Endometrium (tissue), 2 donors: ENCODE measurements around the gene FAM234B.
"Not testable (repeated sequence)": the region's sequence is repeated elsewhere in the genome, so short reads cannot be mapped to it uniquely, and the experiment has no call there.

Experiments used
- FAIRE-seq: peaks from 2 replicates; lab custom pipeline; 2012; peaks lifted over from hg19 to GRCh38; lab: Jason Lieb, UNC
- donor health status: control.
- donor health status: control.

FAM234B gene

DNA sequence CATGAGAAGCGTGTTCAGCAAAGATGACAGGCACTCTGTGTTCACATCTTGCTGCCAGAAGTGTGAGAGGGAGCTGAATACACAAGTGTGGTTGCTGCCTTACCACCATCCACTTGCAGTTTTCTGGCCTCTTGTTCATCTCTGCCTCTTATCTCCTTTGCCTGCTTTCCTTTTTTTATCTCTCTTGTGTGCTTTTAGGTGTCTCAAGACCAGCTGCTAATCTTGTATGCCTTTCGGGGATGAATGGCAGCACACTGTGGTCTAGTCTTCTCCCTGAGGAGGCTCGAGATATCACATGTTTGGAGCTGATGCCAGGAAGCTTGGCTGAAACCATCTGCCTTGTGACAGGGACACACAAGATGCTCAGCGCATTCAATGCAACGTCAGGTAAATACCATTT is 17.2 kb downstream of the FAM234B start:
- FAIRE-seq, result no peak

DNA sequence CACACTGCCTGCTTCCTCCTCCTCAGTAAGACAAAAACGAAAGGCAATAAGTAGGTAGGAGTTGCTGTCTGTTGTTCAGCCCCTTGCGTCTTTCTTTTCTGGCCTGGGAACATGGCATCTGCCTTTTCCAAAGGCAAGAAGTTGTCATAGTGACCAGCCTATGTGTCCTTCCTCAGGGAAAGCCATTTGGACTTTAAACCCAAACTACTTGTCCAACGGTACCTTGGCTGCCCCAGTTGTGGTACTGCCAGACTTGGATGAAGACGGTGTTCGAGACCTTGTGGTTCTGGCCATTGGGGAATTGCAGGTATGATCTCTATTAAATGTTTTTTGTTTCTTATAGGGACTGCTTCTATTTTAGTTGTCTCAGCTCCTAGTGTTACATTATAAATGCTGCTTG is 18.5 kb downstream of the FAM234B start:
- no peak for FAIRE-seq

DNA sequence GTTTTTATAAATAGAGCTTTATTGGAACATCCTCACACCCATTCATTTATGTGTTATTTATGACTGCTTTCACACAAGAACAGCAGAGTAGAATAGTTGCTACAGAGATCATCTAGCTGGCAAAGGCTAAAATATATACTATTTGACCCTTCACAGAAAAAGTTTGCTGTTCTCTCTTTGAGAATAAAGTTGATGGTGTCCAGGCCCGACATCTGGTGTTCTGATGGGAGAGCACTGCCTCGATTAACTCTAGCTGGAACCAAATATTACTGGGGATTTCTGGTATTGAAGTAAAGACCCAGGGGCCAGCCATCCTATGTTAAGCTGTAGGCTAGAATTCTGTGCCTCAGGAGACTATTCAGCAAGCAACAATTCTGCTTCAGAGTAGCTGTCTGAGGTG is 21.8 kb downstream of the FAM234B start:
- FAIRE-seq, result no peak

DNA sequence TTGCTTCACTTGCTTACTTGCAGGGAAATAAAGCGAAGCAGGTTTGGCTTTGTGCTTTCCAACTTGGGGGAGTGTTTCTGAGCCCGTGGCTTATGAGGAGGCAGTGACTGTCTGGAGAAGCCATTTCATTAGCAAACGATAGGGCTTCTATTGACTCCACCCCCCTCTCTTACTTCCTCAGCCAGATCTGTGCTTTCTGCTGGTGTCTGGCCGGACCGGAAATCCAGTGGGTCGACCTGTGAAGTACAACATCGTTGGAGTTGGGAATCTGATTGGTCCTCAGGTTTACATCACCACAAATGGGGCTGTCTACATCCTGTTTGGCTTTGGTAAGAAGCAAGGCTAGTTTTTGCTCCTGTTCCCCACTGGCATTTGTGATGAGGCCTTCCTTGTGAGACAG is 22.3 kb downstream of the FAM234B start:
- no peak for FAIRE-seq

DNA sequence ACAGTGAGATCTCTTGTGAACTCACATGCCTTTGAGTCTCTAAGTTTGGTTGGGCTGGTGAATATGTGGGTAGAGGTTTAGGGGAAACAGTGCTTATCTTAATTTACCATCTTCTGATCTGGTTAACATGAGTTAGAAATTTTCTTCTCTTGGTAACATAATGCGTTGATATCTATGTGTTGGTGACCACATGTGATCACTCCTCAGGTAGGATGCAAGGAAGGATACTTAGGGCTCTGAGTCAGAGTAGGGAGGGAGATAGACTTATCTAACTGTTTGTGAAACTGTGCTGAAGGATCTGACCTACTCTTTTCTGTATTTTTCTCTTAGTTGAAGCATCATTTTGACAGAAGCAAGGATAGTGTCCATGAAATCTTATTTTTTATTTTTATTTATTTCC is 23.1 kb downstream of the FAM234B start:
- no peak for FAIRE-seq

DNA sequence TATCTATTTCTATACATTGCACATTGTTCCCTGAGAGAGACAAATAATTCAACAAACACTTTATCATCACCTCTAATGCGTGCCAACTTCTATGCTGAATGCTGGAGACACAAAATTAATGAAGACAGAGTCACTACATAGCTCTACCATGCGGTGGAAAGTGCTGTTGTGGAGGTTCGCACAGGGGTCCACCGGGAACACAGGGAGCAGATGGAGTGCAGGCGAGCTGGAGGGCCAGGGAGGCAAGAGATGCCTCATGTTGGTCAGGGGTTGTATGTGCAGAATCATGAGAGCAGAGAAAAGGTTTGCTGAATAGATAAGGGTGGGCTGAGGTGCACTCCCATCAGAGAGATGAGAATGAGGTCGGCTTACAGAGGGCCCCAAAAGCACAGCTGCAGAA is 25.2 kb downstream of the FAM234B start:
- FAIRE-seq, result no peak

DNA sequence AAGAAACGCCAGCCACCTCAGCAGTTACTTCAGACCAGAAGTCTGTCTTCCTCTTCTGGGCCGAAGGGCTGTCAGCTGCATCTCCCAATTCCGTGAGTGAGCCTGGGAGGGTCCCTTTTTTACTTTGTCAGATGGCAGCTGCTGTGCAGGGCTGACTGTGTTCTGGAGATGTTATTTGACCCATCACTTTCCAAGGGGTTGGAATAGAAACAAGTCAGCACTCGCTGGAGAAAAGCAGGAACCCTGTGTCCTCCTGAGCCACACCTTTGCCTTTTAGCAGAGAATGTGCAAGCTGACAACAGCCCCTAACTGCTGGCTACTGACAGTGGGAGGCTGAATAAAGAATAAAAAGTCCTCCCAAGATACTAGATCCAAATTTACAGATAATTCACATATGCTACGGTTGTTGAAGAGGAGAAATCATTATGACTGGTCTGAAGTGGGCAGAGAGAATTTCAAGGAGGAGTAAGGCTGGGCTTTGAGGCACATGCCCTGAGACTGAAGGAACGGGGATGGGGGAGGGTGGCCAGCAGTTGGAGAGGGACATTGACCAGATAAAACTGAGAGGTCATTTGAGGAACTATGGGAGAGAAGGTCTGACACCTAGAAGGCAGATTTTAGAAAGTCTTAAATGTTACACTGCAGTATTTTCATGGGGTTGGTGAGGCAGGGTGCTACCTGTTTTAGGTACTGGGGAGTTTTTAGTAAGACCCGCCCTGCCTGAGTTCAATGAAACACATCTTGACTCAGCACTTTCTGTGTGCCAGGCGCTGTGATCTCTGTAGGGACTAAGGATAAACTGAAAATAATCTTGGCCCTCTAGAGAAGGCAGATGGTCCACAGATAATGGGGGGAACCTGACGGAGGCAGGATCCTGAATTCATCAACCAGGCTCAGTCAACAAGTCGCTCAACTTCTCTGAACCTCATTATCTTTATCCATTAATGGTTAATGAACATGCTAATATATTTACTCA is 27.4 kb downstream of the FAM234B start:
- no peak for FAIRE-seq

DNA sequence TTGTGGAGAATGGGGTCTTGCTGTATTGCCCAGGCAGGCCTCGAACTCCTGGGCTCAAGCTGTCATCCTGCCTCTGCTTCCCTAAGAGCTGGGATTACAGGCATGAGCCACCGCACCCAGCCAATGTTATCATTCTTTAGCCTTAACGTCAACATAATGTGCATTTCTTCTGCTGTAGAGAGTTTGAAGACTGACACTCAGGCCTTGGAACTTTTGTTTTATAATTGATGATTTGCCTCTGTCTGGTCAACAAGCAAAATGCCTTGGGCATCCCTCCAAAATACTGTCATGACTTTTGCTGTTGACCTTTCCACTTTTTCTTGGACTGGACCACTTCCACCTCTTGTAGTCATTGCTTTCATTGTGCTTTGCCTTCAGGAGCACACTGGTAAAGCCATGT is 29.0 kb downstream of the FAM234B start:
- no peak for FAIRE-seq

DNA sequence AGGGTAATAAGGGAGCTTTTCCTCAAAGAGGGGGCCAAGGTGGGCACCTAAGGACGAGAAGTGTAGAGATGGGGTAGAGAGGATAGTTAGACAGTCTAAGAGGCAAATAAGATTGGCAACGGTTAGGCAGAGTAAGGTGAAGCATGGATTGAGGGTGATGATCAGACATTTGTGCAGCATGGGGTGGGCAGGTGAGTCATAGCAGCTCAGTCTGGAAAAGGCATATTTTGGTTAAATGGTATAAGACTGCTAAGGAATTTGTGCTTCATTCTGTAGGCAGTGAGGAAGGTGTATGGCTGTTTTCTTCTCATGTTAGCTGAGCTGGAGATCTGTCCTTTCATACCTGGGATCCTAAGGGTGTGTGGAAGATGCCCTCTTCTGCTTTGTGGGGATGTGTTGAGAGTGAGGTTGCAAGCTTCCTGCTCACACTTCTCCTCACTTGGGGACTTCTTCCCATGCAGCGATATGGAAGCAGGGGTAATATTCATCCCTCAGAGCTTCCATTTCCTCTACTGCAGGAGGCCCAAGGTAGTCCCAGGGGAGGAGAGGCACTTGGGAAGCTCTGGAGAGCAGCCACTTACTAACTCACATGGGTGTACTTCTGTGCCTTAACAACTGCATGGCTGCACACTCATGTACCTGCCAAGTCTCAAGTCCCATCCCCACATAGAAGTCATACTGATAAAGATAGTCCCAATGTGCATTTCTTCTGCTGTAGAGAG is 30.4 kb downstream of the FAM234B start:
- no peak for FAIRE-seq

DNA sequence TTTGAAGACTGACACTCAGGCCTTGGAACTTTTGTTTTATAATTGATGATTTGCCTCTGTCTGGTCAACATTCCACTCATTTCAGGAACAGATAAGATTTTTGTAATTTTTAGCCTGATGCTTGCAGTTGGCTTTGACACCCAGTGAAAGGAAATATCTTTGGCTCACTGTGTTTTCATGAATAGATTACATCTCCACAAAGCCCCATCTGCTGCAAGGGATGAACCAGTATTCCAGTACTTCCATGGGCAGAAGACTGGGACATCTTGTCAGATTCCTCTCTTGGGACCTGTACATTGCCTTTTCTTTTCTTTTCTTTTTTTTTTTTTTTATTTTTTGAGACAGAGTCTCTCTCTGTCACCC is 30.9 kb downstream of the FAM234B start:
- FAIRE-seq, result no peak

DNA sequence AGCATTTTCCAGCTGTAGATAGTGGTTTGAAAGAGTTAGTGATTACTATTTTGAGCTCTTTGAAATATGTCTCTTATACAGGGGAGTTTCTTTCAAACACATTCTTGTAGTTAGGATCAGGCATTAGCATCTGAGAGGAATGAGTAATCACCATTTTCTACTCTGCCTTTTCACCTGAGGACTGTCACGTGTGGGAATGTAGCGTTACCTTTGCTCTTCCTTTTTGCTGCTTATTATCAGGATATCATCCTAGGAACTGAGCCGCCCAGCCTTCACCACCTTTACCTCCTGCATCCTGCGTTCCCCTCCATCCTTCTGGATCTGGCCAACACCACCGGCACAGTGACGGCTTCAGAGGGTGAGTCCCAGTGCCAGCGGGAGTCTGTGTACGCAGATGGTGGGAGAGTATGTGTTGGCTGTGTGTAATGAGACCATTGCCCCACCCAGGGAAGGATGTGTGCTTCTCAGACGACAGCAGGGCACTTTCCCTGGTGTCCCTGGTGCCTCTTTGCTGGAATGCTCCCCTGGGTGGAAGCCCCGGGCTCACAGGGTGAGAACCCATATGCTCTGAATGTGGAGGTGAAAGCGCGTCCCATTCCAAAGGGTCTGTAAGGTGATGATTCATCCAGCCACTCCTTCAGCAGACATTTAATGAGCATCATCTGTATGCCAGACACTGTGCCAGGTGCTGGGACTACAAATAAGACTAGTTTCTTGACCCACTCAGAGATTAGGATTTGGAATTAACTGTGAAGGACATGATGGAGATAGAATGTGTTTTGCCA is 31.8 kb downstream of the FAM234B start:
- no peak for FAIRE-seq

DNA sequence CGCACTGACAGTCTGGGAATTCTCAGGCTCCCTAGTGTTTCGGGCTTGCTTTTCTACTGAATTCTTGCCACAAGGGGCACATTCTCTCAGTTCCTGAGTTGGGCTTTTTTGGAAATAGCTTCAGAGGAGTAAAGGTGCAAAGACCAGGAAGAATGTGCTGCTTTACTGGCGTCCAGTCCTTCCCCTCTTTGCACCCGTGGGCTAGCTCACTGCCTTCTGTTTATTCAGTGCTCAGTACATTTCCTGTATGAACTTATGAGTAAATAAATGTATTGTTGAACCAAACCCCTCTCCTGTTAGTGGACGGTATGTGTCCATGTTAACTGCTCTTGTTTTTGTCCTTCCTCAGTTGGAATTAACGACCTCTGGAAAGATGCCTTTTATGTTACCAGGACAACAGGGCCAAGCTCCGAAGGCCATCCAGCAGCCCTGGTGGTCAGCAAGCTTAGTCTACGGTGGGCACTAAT is 35.3 kb downstream of the FAM234B start:
- FAIRE-seq, result no peak

DNA sequence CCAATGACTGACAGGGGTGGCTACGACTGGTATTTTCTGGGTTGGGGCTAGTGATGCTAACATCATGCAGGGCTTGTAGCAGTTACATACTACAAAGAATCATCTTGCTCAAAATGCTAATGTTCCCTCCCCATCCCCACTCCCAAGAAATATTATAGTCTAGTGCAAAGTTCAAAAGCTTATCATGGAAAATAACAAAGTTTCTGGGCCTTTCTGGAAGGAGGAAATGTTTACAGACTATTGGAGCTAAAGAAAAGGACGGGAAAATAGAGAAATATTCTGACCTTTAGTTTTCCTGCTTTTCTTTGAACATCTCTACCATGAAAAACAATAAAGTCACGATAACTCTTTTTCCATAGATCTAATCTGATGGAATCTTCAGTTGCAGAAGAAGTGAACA is 36.1 kb downstream of the FAM234B start:
- FAIRE-seq, result no peak

DNA sequence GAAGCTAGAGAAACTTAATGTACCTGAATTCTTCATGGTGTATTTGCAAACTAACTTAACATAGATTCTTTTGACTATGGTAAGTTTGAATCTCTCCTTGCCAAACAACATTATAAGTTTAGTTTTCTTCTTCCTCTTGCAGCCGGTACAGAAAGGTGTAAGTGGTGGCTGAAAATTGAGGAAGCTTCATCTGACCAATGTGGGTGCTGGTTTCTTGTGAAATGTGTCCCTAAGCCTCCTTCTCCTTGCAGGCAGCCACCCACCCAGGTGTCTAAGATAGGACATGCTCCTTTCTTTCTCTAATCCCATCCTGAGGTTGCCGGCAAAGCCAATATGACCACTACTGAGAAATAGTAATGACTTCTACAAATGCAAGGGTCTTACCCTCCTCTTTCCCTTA is 38.7 kb downstream of the FAM234B start:
- no peak for FAIRE-seq

DNA sequence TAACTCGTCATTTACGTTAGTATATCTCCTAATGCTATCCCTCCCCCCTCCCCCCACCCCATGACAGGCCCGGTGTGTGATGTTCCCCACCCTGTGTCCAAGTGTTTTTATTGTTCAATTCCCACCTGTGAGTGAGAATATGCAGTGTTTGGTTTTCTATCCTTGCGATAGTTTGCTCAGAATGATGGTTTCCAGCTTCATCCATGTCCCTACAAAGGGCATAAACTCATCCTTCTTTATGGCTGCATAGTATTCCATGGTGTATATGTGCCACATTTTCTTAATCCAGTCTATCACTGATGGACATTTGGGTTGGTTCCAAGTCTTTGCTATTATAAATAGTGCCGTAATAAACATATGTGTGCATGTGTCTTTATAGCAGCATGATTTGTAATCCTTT is 39.5 kb downstream of the FAM234B start:
- FAIRE-seq, result not testable (repeated sequence)

DNA sequence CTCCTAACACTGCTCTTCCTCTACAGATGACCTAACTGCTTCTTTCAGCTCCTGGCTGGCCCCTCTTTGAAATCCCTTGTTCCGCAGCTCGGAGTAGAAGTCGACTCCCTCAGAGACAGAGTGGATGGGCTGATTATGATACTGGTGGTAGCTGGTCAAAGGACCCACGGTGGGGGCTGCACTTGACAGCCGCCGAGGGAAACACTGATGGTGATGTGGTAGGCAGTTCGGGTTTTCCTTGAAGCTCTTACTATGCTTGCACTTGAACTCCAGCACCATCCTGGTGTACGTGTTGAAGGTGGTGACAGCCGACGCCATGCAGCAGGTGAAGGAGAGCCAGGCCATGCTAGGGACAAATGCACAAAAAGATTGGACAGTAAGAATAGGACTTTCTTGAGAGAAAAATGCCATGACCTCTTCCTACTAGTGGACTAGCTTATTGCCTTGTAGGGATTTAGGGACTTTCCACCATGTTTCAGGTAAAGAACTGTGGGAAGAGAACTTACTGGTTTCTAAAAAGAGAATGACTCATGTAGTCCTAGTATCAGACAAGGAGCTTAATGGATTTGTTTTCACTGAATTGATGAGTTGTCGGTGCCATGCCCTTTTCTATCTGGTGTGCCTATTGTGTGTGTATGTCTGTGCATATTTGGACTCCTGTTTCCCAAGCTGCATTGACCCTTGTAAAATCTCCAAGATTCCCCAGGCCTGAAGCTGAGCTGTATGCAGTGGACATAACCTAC is 40.9 kb downstream of the FAM234B start:
- no peak for FAIRE-seq

DNA sequence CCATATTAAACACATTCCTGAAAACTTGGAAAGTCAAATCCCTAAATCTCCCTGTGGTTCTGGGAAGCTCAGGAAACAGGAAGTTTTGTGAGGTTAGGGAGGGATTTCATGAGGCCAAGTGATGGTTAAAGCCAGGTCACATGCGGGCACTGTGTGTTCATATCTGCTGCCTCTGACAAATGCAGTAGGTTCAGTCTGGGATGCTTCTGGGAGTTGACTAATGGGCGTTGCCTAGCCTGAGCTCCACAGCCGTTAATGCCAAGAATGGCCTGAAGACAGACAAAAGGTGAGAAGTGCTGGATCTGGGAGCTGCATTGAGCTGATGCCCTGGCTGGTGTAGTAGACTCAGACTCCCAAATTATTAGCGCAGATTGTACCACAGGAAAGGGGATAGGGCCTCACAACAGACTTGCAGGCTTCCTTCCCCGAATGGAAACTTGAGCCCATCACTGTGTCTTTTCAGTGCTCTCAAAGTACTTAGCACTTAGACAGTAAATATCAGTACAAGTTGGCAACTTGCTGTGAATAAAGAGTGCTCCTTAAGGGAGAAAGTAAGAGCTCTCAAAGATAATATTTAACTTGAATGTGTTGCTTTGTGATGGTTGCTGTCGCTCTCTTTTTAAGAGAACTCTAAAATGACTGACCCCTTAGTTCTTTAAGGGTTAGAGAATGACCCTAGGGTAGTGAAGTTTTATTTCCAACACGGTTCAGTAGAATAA is 41.9 kb downstream of the FAM234B start:
- no peak for FAIRE-seq

DNA sequence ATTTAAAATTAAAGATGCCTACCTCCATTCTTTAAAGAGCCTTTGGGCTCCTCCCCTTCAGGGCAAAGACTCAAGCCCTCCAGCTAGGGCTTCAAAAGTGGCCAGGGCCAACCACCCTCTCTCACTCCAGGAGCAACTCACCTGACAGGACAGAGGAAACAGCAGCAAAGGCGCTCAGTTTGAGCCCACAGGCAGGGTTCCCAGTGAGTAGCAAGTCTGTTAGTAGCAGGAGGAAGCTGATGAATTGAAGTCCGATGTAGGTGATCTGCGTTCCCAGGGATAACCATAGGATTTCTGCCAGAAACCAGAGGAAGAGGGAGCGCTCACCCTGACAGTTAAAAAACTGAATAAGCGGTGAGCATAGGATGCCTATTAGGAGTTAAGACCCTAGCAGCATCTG is 43.6 kb downstream of the FAM234B start:
- no peak for FAIRE-seq

DNA sequence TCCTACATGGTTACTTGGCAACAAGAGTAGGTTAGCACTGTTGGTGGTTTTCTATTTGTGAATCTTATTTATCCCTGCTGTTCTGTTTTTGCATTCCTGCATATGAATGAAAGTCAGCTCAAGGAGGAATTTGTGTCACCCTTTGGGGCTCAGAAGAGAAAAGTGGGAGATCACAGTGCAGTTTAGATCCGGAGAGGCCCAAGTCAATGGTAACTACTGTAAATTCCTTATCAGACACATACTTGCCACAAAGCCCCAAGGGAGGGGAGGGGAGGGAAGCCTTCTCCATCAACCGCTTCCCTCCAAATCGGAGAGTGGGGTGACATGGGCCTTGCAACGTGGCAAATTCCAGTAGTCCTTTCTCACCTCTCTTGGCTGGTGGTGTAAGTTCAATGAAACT is 44.3 kb downstream of the FAM234B start:
- FAIRE-seq, result no peak

DNA sequence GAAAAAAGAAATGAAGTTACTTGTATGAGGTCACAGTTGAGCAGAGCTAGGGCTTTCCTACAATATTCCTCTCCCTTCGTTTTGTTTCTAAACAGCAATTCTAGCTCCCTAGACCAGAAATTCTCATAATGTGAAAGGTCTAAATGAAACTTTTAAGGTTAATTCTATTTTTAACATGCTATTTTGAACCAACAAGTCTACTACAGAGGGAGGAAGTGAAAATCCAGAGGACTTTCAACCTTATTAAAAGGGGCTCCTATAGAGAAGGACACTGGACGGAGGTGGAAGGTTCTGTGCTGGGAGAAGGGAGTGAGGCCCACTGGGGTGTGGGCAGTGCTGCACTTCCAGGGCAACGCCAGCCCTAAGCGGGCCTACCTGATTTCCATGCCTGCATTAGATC is 45.9 kb downstream of the FAM234B start:
- no peak for FAIRE-seq

DNA sequence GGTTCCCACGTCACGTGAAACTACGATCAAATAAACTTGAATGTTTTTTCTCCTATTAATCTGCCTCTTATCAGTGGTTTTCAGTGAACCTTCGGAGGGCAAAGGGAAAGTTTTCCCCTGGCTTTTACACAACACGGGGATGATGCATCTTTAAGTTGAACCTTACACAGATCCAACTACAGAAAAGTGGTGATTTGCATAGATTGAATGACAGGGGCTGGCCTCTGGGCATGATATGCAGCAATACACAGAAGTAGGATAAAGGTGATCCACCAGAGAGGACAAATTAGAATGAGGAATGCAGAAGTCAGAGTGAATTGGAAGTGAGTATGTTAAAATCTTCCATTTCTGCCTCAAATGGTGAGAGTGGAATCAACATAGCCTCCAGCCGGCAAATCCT is 47.7 kb downstream of the FAM234B start:
- no peak for FAIRE-seq
